Measurements from ENCODE around the gene MT1M.

GRCh38 chr16:56610609-56611111 is 21.8 kb upstream of the MT1M start:
- no peak for TF ChIP-seq CTCF (conservative IDR thresholded peaks at IDR 0.05; ENCODE audit: low read depth, low read length)
- TF ChIP-seq POLR2A (IDR thresholded peaks at IDR 0.05; ENCODE audit: low read depth, low read length): no peak
- TF ChIP-seq NFE2L2 (IDR thresholded peaks at IDR 0.05; ENCODE audit: low read depth, low read length): no peak
- TF ChIP-seq RCOR1 (IDR thresholded peaks at IDR 0.05; ENCODE audit: insufficient replicate concordance, low read length): no peak
